Endothelial cell of umbilical vein (primary cell): ENCODE results near the gene SNCG. TPM values are rescaled to one million over a fixed set of nuclear protein-coding genes. Genes with fewer than 3 reads are reported as not detected.

Source experiments
- BruUV-seq: library from RNA; stranded (reverse); fragments of 400-500 nt; replicated peaks from 2 replicates; lab custom pipeline; 2021; lab: Mats Ljungman, UMichigan
- CTCF ChIA-PET: fragments of 300-600, 350-600 bp; sonication (Branson Sonifier 250); formaldehyde crosslinking; loops from one replicate; lab custom pipeline; 2021; ENCODE audit warnings: antibody characterized with exemption, inconsistent platforms; lab: Charles Lee
- POLR2A ChIA-PET: fragments of 300-600, 350-600 bp; sonication (Branson Sonifier 250); formaldehyde crosslinking; loops from one replicate; lab custom pipeline; 2021; ENCODE audit warnings: antibody characterized with exemption, inconsistent platforms; lab: Charles Lee
- DNase-seq: peaks from one replicate; pipeline ENCODE4 v3.0.0-alpha.2; 2011; ENCODE audit warnings: low read depth, low spot score
- FAIRE-seq: peaks from 2 replicates; lab custom pipeline; 2011; peaks lifted over from hg19 to GRCh38; lab: Jason Lieb, UNC
- H2AFZ ChIP-seq: 2 replicates; pipeline ENCODE4 v1.6.0; 2012; ENCODE audit warnings: low read depth, low read length, control low read depth, inconsistent platforms
- H3K27ac ChIP-seq: 2 replicates; pipeline ENCODE4 v1.5.1; 2011; ENCODE audit warnings: low read depth, mild to moderate bottlenecking, control low read depth, low read length, moderate library complexity; ENCODE audit not compliant: insufficient read depth
- H3K27me3 ChIP-seq, 2 experiments: 2 replicates each; pipeline versions ENCODE4 v1.6.0 to v1.6.1; 2011; ENCODE audit warnings: low read length in 2 of 2, mixed read lengths in 1 of 2; ENCODE audit not compliant: control insufficient read depth in 2 of 2, insufficient read depth in 2 of 2
- H3K36me3 ChIP-seq, 2 experiments: 2 replicates in 1 of 2; 3 replicates in 1 of 2; pipeline ENCODE4 v1.5.1; 2011; ENCODE audit warnings: low read length in 2 of 2, mild to moderate bottlenecking in 1 of 2, moderate library complexity in 1 of 2; ENCODE audit not compliant: control insufficient read depth in 2 of 2, insufficient read depth in 2 of 2; ENCODE audit errors: extremely low read depth in 1 of 2
- H3K4me1 ChIP-seq: 3 replicates; pipeline ENCODE4 v1.5.1; 2011; ENCODE audit warnings: mild to moderate bottlenecking, low read length; ENCODE audit not compliant: control insufficient read depth, insufficient read depth; ENCODE audit errors: extremely low read depth
- H3K4me2 ChIP-seq: 2 replicates; pipeline ENCODE4 v1.6.1; 2011; ENCODE audit warnings: low read length, control low read depth, mixed read lengths; ENCODE audit not compliant: insufficient read depth
- H3K4me3 ChIP-seq, 3 experiments: fragments of 200-600 bp in 1 of 3; sonication (generic), shearing (Covaris generic) in 1 of 3; replicated peaks in 1 of 3; 2 replicates each; pipeline ENCODE4 v1.5.1; 2011 to 2016; ENCODE audit warnings: control low read depth in 3 of 3, low read length in 3 of 3, mild to moderate bottlenecking in 2 of 3, inconsistent platforms in 1 of 3, low read depth in 1 of 3, moderate library complexity in 1 of 3; ENCODE audit not compliant: insufficient read depth in 1 of 3
- H3K79me2 ChIP-seq: 2 replicates; pipeline ENCODE4 v1.6.0; 2012; ENCODE audit warnings: low read length, inconsistent platforms; ENCODE audit not compliant: control insufficient read depth, insufficient read depth
- H3K9ac ChIP-seq: replicated peaks from 2 replicates; pipeline ENCODE3; 2011; ENCODE audit warnings: low read length, control low read depth; ENCODE audit not compliant: insufficient read depth; ENCODE audit errors: extremely low read depth
- H3K9me1 ChIP-seq: replicated peaks from 3 replicates; pipeline ENCODE4 v1.6.0; 2011; ENCODE audit warnings: mild to moderate bottlenecking, low read length; ENCODE audit not compliant: control insufficient read depth, insufficient read depth; ENCODE audit errors: extremely low read depth
- H3K9me3 ChIP-seq: replicated peaks from 2 replicates; pipeline ENCODE4 v1.5.1; 2012; ENCODE audit warnings: low read length, inconsistent platforms; ENCODE audit not compliant: control insufficient read depth, insufficient read depth
- H4K20me1 ChIP-seq: replicated peaks from 2 replicates; pipeline ENCODE3; 2011; ENCODE audit warnings: mild to moderate bottlenecking, low read length; ENCODE audit not compliant: control insufficient read depth, insufficient read depth; ENCODE audit errors: extremely low read depth
- EZH2 ChIP-seq: IDR thresholded peaks from 2 replicates; pipeline ENCODE4 v1.6.1; 2012; ENCODE audit warnings: borderline replicate concordance, low read depth, mild to moderate bottlenecking, moderate library complexity, low read length, inconsistent platforms; ENCODE audit not compliant: severe bottlenecking
- FOS ChIP-seq: IDR thresholded peaks from 2 replicates; pipeline ENCODE4 v1.6.1; 2011; ENCODE audit warnings: mild to moderate bottlenecking, low read length, moderate library complexity, borderline replicate concordance; ENCODE audit not compliant: insufficient read depth
- GATA2 ChIP-seq: IDR thresholded peaks from 2 replicates; pipeline ENCODE4 v1.7.0; 2011; ENCODE audit warnings: low read depth, mild to moderate bottlenecking, moderate library complexity, mixed read lengths, low read length; ENCODE audit not compliant: insufficient read length, insufficient read depth
- JUN ChIP-seq: IDR thresholded peaks from 2 replicates; pipeline ENCODE4 v1.6.1; 2011; ENCODE audit warnings: borderline replicate concordance, low read depth; ENCODE audit not compliant: insufficient read length, insufficient read depth
- MAX ChIP-seq: IDR thresholded peaks from 2 replicates; pipeline ENCODE4 v1.6.1; 2011; ENCODE audit not compliant: insufficient read depth, insufficient read length
- MYC ChIP-seq: IDR thresholded peaks from one replicate; pipeline ENCODE4 v1.6.1; 2011; ENCODE audit warnings: mild to moderate bottlenecking, low read depth, low read length
- POLR2AphosphoS5 ChIP-seq: IDR thresholded peaks from 2 replicates; pipeline ENCODE4 v1.6.1; 2012; ENCODE audit warnings: low read depth, mild to moderate bottlenecking, control low read depth, low read length, moderate library complexity; ENCODE audit not compliant: insufficient read depth
- dilution Hi-C: fragments of 300-500 bp; cut with MboI; formaldehyde crosslinking; loops from one replicate; pipeline ENCODE4 v1.15.0; 2019; ENCODE audit warnings: low sequenced_read_pairs; ENCODE audit not compliant: extremely low pct_ligation_motif_present
- intact Hi-C: fragments of 100-400 bp; cut with micrococcal nuclease; formaldehyde crosslinking; loops from one replicate; pipeline ENCODE4 v1.10.0; 2022
- polyA plus RNA-seq, 4 experiments: library from polyadenylated mRNA; depleted of rRNA in 3 of 4; stranded (reverse) in 3 of 4; unstranded in 1 of 4; fragments of >200 nt; gene quantifications; 2 replicates each; pipeline versions ENCODE4 v1.2.1 to v1.2.3, GENCODE V29; 2011 to 2012; ENCODE audit warnings: missing spikeins in 1 of 4
- total RNA-seq: library from RNA; stranded (reverse); gene quantifications from 2 replicates; pipeline ENCODE4 v1.2.3, GENCODE V29; 2021
- TF ChIP-seq, protein P1 (sequence below), 2 donors: IDR thresholded peaks; 1 replicate in 1 of 2; 2 replicates in 1 of 2; pipeline ENCODE4 v1.5.1; 2011; ENCODE audit warnings: low read length in 2 of 2, mild to moderate bottlenecking in 2 of 2, moderate library complexity in 2 of 2, control low read depth in 1 of 2, inconsistent platforms in 1 of 2, low read depth in 1 of 2; ENCODE audit not compliant: insufficient read depth in 1 of 2; ENCODE audit errors: extremely low read depth in 1 of 2

Gene SNCG
- total and polyA plus RNA-seq, 2 donors (not counting 3 experiments of a cell fraction or from before 2014, with no cell fraction given) = 31.4 to 60.8 TPM

- Histone ChIP-seq H3K9me3 (no peaks in the 10 kb centered on the region), H3K4me2 (no peak overlapping the region), H3K4me3 (no peak overlapping the region), H3K36me3 (peaks cover 33 to 68% of the 10 kb centered on the region in 2 experiments), H3K9ac (no peak overlapping the region), H3K27ac (no peak overlapping the region), H2AFZ (no peak overlapping the region), H4K20me1 (no peaks in the 10 kb centered on the region), H3K4me1 (no peaks in the 10 kb centered on the region), H3K9me1 (no peaks in the 10 kb centered on the region), H3K79me2 (peaks cover 35% of the 10 kb centered on the region), H3K27me3 (no peaks in the 10 kb centered on the region)
- no peak for FAIRE-seq
- BruUV-seq = no TSS peak
- TF ChIP-seq EZH2 (no peak), MYC (no peak), FOS (no peak), POLR2AphosphoS5 (no peak), MAX (no peak), GATA2 (no peak), JUN (no peak)
- TF ChIP-seq, protein P1, sequence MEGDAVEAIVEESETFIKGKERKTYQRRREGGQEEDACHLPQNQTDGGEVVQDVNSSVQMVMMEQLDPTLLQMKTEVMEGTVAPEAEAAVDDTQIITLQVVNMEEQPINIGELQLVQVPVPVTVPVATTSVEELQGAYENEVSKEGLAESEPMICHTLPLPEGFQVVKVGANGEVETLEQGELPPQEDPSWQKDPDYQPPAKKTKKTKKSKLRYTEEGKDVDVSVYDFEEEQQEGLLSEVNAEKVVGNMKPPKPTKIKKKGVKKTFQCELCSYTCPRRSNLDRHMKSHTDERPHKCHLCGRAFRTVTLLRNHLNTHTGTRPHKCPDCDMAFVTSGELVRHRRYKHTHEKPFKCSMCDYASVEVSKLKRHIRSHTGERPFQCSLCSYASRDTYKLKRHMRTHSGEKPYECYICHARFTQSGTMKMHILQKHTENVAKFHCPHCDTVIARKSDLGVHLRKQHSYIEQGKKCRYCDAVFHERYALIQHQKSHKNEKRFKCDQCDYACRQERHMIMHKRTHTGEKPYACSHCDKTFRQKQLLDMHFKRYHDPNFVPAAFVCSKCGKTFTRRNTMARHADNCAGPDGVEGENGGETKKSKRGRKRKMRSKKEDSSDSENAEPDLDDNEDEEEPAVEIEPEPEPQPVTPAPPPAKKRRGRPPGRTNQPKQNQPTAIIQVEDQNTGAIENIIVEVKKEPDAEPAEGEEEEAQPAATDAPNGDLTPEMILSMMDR (IDR thresholded peaks at IDR 0.05; ENCODE audit: extremely low read depth in 1 of 2, insufficient read depth in 1 of 2, low read depth in 1 of 2, low read length in 2 of 2) = no peak
- dilution Hi-C loops (no loop called here), intact Hi-C loops (no loop called here)
- ChIA-PET CTCF (interaction anchor here (11.6 to 12.5 kb wide), 2 partner anchors 15 to 24 kb away, joined by 189 to 325 read pairs; partner anchors contain the start of genes ADIRF, MMRN2 and SNCG), POLR2A (no interaction called here)
- DNase-seq = no peak
These were observed 16.4 kb upstream of the SNCG start for GRCh38 chr10:86941991-86942421.
